LNCaP clone FGC (cell line): ENCODE measurements around the gene DDX18.
"Not testable (repeated sequence)": the region's sequence is repeated elsewhere in the genome, so short reads cannot be mapped to it uniquely, and the experiment has no call there.

Source experiments
- DNase-seq: peaks from one replicate; pipeline ENCODE4 v3.0.0-alpha.2; 2011; ENCODE audit warnings: low read depth
- H3K4me3 ChIP-seq: 2 replicates; pipeline ENCODE4 v1.5.1; 2011; ENCODE audit warnings: mild to moderate bottlenecking, low read depth, low read length, control low read depth
- CTCF ChIP-seq: IDR thresholded peaks from 2 replicates; pipeline ENCODE4 v1.5.1; 2012; ENCODE audit warnings: mild to moderate bottlenecking; ENCODE audit not compliant: control insufficient read depth, insufficient read depth; ENCODE audit errors: extremely low read depth

The DDX18 gene

GRCh38 chr2:117818921-117819320 is 4.4 kb downstream of the DDX18 start:
- TF ChIP-seq CTCF: no peak
- no peak for DNase-seq
- H3K4me3 ChIP-seq: no peak overlapping the region

DNA sequence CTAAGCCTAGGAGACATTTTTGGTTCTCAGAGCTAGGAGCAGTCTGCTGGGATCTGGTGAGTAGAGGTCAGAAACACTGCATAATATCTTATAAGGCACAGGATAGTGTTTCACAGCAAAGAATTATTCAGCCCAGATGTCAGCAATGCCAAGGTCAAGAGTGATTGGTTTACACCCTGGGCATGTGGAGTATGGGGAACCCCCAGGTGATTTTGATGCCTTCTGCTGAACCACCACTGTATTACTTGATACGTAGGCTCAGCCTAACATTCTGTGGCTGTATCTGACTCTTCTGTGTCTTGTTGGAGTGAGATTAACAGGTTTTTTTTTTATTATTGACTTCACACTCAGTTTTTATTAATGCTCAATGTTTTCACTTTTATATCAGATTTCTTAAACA is 6.0 kb downstream of the DDX18 start:
- no peak for DNase-seq
- TF ChIP-seq CTCF: no peak
- H3K4me3 ChIP-seq: no peak overlapping the region

- no peak for TF ChIP-seq CTCF
- no peak overlapping the region for H3K4me3 ChIP-seq
- no peak for DNase-seq
These were observed 10.9 kb downstream of the DDX18 start for GRCh38 chr2:117825437-117825836.

DNA sequence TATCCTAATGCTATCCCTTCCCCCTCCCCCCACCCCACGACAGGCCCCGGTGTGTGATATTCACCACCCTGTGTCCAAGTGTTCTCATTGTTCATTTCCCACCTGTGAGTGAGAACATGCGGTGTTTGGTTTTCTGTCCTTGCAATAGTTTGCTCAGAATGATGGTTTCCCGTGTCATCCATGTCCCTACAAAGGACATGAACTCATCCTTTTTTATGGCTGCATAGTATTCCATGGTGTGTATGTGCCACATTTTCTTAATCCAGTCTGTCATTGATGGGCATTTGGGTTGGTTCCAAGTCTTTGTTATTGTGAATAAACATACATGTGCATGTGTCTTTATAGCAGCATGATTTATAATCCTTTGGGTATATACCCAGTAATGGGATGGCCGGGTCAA is 13.0 kb downstream of the DDX18 start:
- not testable (repeated sequence) for H3K4me3 ChIP-seq, DNase-seq

- no peak for DNase-seq
- no peak overlapping the region for H3K4me3 ChIP-seq
- TF ChIP-seq CTCF: no peak
These were observed 14.4 kb downstream of the DDX18 start for GRCh38 chr2:117828870-117829269.

GRCh38 chr2:117832332-117832731 is 17.8 kb downstream of the DDX18 start:
- no peak overlapping the region for H3K4me3 ChIP-seq
- TF ChIP-seq CTCF: no peak
- DNase-seq: no peak

- TF ChIP-seq CTCF: no peak
- H3K4me3 ChIP-seq: no peak overlapping the region
- no peak for DNase-seq
These were observed 18.6 kb downstream of the DDX18 start for GRCh38 chr2:117832905-117833613.
